GM19328 (cell line): ENCODE data around the gene HTR2C.
"Not testable (repeated sequence)": the region's sequence is repeated elsewhere in the genome, so short reads cannot be mapped to it uniquely, and the experiment has no call there.

Experiments used
- ATAC-seq: cut with Tn5 transposase; IDR thresholded peaks from one replicate; pipeline ENCODE4 v1.9.1; 2021; ENCODE audit warnings: mild to moderate bottlenecking, moderate library complexity; ENCODE audit not compliant: unreplicated experiment

The HTR2C gene

GRCh38 chrX:114710571-114710970 is 126.7 kb downstream of the HTR2C start:
- no peak for ATAC-seq

- no peak for ATAC-seq
Observed at GRCh38 chrX:114712466-114712865, 128.6 kb downstream of the HTR2C start.

GRCh38 chrX:114715096-114715495 is 131.2 kb downstream of the HTR2C start:
- no peak for ATAC-seq

- ATAC-seq, result no peak
Observed at GRCh38 chrX:114717921-114718320, 134.0 kb downstream of the HTR2C start.

- ATAC-seq, result no peak
Observed at GRCh38 chrX:114766541-114766940, 182.7 kb downstream of the HTR2C start.

- no peak for ATAC-seq
Observed at GRCh38 chrX:114774691-114775090, 190.8 kb downstream of the HTR2C start.

GRCh38 chrX:114782925-114783324 is 199.0 kb downstream of the HTR2C start:
- no peak for ATAC-seq

- ATAC-seq, result no peak
Observed at GRCh38 chrX:114787061-114787460, 203.2 kb downstream of the HTR2C start.

GRCh38 chrX:114797494-114797893 is 213.6 kb downstream of the HTR2C start:
- no peak for ATAC-seq

GRCh38 chrX:114798907-114799306 is 215.0 kb downstream of the HTR2C start:
- no peak for ATAC-seq

- no peak for ATAC-seq
Observed at GRCh38 chrX:114800719-114801118, 216.8 kb downstream of the HTR2C start.

GRCh38 chrX:114819509-114819908 is 235.6 kb downstream of the HTR2C start:
- ATAC-seq, result no peak

GRCh38 chrX:114841051-114841450 is 257.2 kb downstream of the HTR2C start:
- ATAC-seq, result no peak

GRCh38 chrX:114842181-114842580 is 258.3 kb downstream of the HTR2C start:
- no peak for ATAC-seq

- no peak for ATAC-seq
Observed at GRCh38 chrX:114889481-114889880, 305.6 kb downstream of the HTR2C start.

GRCh38 chrX:114903618-114904017 is 319.7 kb downstream of the HTR2C start:
- no peak for ATAC-seq

GRCh38 chrX:114905251-114905650 is 321.4 kb downstream of the HTR2C start:
- ATAC-seq, result no peak

- ATAC-seq, result no peak
Observed at GRCh38 chrX:114906984-114907510, 323.2 kb downstream of the HTR2C start.

GRCh38 chrX:114924423-114924822 is 340.5 kb downstream of the HTR2C start:
- no peak for ATAC-seq

- ATAC-seq, result no peak
Observed at GRCh38 chrX:114924856-114925255, 341.0 kb downstream of the HTR2C start.

GRCh38 chrX:114930227-114930626 is 346.3 kb downstream of the HTR2C start:
- ATAC-seq, result no peak

- ATAC-seq, result no peak
Observed at GRCh38 chrX:114932550-114932949, 348.7 kb downstream of the HTR2C start.

GRCh38 chrX:114933291-114933690 is 349.4 kb downstream of the HTR2C start:
- ATAC-seq, result not testable (repeated sequence)
